GM12873 (cell line): ENCODE results near the gene TRAM2.

Source experiments
- CTCF ChIP-seq: IDR thresholded peaks from 2 replicates; pipeline ENCODE4 v1.5.1; 2012; ENCODE audit warnings: low read depth, mild to moderate bottlenecking, moderate library complexity, low read length, control low read depth; ENCODE audit not compliant: insufficient read depth; ENCODE audit errors: missing control alignments

The TRAM2 gene

DNA sequence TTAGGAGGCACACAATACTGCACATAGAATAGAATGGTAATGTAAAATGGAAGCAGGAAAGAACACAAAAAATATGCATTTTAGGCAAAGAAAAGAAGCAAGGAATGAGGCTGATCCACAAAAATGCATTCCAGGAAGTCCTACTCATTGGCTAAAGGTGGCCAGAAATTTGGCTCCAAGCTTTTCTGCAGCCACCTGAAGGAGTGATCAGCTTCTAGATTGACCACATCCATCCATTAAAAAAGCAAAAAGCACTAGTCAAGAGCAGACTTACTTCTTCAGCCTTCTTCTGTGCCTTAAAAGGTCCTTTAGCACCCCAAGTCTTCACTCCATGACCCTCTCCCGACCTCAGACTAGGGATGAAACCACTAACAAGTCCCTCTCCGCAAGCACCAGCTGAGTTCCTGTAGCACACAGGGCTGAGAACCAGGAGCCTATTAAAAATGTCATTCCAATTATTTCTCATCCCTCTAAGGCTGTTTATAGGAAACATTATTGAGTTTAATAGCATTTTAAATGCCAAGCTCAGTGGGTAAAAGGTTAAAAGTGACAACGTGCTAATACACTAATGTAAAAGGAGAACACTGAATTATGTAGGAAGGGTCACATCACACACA lies 36.5 kb downstream of the TRAM2 start:
- no peak for TF ChIP-seq CTCF

DNA sequence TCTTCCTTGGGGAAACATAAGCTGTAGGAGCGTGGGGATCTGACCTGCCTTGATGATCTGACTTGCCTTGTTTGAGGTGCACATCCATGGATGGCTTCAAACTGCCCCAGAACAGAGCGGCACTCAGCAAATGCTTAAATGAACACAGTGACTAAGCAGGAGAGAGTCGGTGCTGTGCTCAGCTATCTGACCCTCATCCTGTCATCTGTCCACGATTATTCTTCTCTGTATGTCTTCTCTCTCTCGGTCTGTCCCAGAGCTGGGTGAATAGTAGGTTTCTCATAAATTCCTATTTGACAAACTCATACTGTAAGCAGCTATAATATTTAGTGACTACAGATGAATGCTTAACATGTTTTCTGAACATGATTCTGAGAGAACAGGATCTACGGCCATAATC lies 37.3 kb downstream of the TRAM2 start:
- TF ChIP-seq CTCF, result no peak

GRCh38 chr6:52538901-52539354 lies 37.9 kb downstream of the TRAM2 start:
- no peak for TF ChIP-seq CTCF

GRCh38 chr6:52538252-52538900 lies 38.5 kb downstream of the TRAM2 start:
- TF ChIP-seq CTCF, result no peak

- no peak for TF ChIP-seq CTCF
Observed at GRCh38 chr6:52537001-52537753, 39.7 kb downstream of the TRAM2 start.

DNA sequence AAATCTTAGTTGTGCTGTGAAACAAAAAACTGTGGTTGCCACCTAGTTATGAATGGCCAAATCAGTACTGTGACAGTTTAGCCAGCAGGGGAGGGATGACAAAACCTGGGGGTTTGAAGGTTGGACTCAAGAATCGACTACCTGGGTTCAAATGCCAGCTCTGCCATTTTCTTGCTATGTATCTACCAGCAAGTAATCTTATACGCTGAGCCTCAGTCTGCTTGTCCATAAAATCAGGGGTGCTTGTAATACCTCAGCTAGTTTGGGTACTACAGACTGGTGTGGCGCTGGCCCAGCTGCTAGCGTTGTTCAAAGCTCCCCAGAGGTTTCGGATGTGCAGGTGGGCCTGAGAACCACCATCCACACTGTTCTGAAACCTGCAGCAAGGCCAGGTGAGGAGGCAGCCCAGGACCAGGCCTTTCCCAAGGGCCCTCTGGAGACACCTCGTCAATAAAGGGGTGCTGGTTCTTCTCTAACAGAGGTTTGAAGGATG lies 40.4 kb downstream of the TRAM2 start:
- peak; percentile 55 for TF ChIP-seq CTCF
